Measurements from ENCODE around the gene RBM26. TPM values are rescaled to one million over a fixed set of nuclear protein-coding genes. Genes with fewer than 3 reads are reported as not detected.

RBM26 gene
- total RNA-seq, 3 donors from 2014 or later (not counting 1 experiment from before 2014, with no cell fraction given), result 59.3 to 70.3 (median 66.5) TPM

- H3K27me3 Mint-ChIP-seq (ENCODE audit: low read depth in 2 of 2), result no peaks in the 10 kb centered on the region
- no peaks in the 10 kb centered on the region for H3K4me1 Mint-ChIP-seq
- peaks cover 14% of the 10 kb centered on the region for H3K36me3 Mint-ChIP-seq
- H3K4me1 ChIP-seq (ENCODE audit: control insufficient read depth, insufficient read depth, low read length), result no peaks in the 10 kb centered on the region
- H3K4me3 ChIP-seq (ENCODE audit: low read length), result no peak overlapping the region
- no peak overlapping the region for H3K4me3 Mint-ChIP-seq
- intact Hi-C loops (cut with micrococcal nuclease), result no loop called here
- no peak for DNase-seq
- no peak overlapping the region for H3K27ac ChIP-seq (ENCODE audit: low read length)
- peaks cover 48% of the 10 kb centered on the region for H3K36me3 ChIP-seq (ENCODE audit: control insufficient read depth, insufficient read depth, low read length)
- no peak for TF ChIP-seq CTCF (IDR thresholded peaks at IDR 0.05)
- H3K9me3 ChIP-seq (ENCODE audit: control insufficient read depth, insufficient read depth, low read length), result no peaks in the 10 kb centered on the region
- no peaks in the 10 kb centered on the region for H3K27me3 ChIP-seq (ENCODE audit: control insufficient read depth, insufficient read depth, low read length)
- no peak overlapping the region for H3K27ac Mint-ChIP-seq
- ATAC-seq, result no peak
- no peaks in the 10 kb centered on the region for H3K9me3 Mint-ChIP-seq
- WGBS (ENCODE audit: insufficient coverage), result no CpG with 5 or more reads among the region's 4 CpGs
Observed at GRCh38 chr13:79318664-79319063, 87.4 kb downstream of the RBM26 start.

GRCh38 chr13:79317856-79318255 lies 88.2 kb downstream of the RBM26 start:
- DNase-seq (no peak), ATAC-seq (no peak)
- no peaks in the 10 kb centered on the region for H3K27me3 Mint-ChIP-seq (ENCODE audit: low read depth in 2 of 2)
- H3K27ac ChIP-seq (ENCODE audit: low read length), result no peak overlapping the region
- no peak overlapping the region for H3K4me3 ChIP-seq (ENCODE audit: low read length)
- no peak overlapping the region for H3K27ac Mint-ChIP-seq
- no peak overlapping the region for H3K4me3 Mint-ChIP-seq
- WGBS (ENCODE audit: insufficient coverage), result 100% methylated on average over 1 of the region's 2 CpGs
- peaks cover 44% of the 10 kb centered on the region for H3K36me3 ChIP-seq (ENCODE audit: control insufficient read depth, insufficient read depth, low read length)
- H3K4me1 ChIP-seq (ENCODE audit: control insufficient read depth, insufficient read depth, low read length), result no peaks in the 10 kb centered on the region
- H3K36me3 Mint-ChIP-seq, result peaks cover 14% of the 10 kb centered on the region
- TF ChIP-seq CTCF (IDR thresholded peaks at IDR 0.05), result no peak
- intact Hi-C loops (cut with micrococcal nuclease), result no loop called here
- H3K9me3 Mint-ChIP-seq, result no peaks in the 10 kb centered on the region
- no peaks in the 10 kb centered on the region for H3K4me1 Mint-ChIP-seq
- no peaks in the 10 kb centered on the region for H3K9me3 ChIP-seq (ENCODE audit: control insufficient read depth, insufficient read depth, low read length)
- no peaks in the 10 kb centered on the region for H3K27me3 ChIP-seq (ENCODE audit: control insufficient read depth, insufficient read depth, low read length)

- peaks cover 9% of the 10 kb centered on the region for H3K36me3 Mint-ChIP-seq
- peak overlapping the region in 1 of 2 donors; percentile 31 for H3K27ac Mint-ChIP-seq
- H3K4me1 Mint-ChIP-seq, result no peaks in the 10 kb centered on the region
- WGBS (ENCODE audit: insufficient coverage), result 92% methylated on average over 3 of the region's 3 CpGs
- ATAC-seq (no peak), DNase-seq (no peak)
- H3K4me3 Mint-ChIP-seq, result no peak overlapping the region
- Histone ChIP-seq H3K27ac (ENCODE audit: low read length) (no peak overlapping the region), H3K4me3 (ENCODE audit: low read length) (no peak overlapping the region), H3K4me1 (ENCODE audit: control insufficient read depth, insufficient read depth, low read length) (no peaks in the 10 kb centered on the region), H3K9me3 (ENCODE audit: control insufficient read depth, insufficient read depth, low read length) (no peaks in the 10 kb centered on the region), H3K36me3 (ENCODE audit: control insufficient read depth, insufficient read depth, low read length) (peaks cover 24% of the 10 kb centered on the region), H3K27me3 (ENCODE audit: control insufficient read depth, insufficient read depth, low read length) (no peaks in the 10 kb centered on the region)
- H3K9me3 Mint-ChIP-seq, result no peaks in the 10 kb centered on the region
- no peaks in the 10 kb centered on the region for H3K27me3 Mint-ChIP-seq (ENCODE audit: low read depth in 2 of 2)
- no peak for TF ChIP-seq CTCF (IDR thresholded peaks at IDR 0.05)
- intact Hi-C loops (cut with micrococcal nuclease), result no loop called here
Observed at GRCh38 chr13:79314652-79315051, 91.4 kb downstream of the RBM26 start.

- H3K4me3 Mint-ChIP-seq, result no peak overlapping the region
- H3K9me3 Mint-ChIP-seq, result no peaks in the 10 kb centered on the region
- TF ChIP-seq CTCF (IDR thresholded peaks at IDR 0.05), result no peak
- Histone ChIP-seq H3K9me3 (ENCODE audit: control insufficient read depth, insufficient read depth, low read length) (no peaks in the 10 kb centered on the region), H3K4me3 (ENCODE audit: low read length) (no peak overlapping the region), H3K4me1 (ENCODE audit: control insufficient read depth, insufficient read depth, low read length) (no peaks in the 10 kb centered on the region), H3K27ac (ENCODE audit: low read length) (no peak overlapping the region), H3K36me3 (ENCODE audit: control insufficient read depth, insufficient read depth, low read length) (peaks cover 9% of the 10 kb centered on the region), H3K27me3 (ENCODE audit: control insufficient read depth, insufficient read depth, low read length) (no peaks in the 10 kb centered on the region)
- peaks cover 7% of the 10 kb centered on the region for H3K36me3 Mint-ChIP-seq
- DNase-seq (no peak), ATAC-seq (no peak)
- no peaks in the 10 kb centered on the region for H3K4me1 Mint-ChIP-seq
- no peaks in the 10 kb centered on the region for H3K27me3 Mint-ChIP-seq (ENCODE audit: low read depth in 2 of 2)
- 20% methylated on average over 1 of the region's 2 CpGs for WGBS (ENCODE audit: insufficient coverage)
- H3K27ac Mint-ChIP-seq, result no peak overlapping the region
- intact Hi-C loops (cut with micrococcal nuclease), result no loop called here
Observed at GRCh38 chr13:79312340-79312855, 93.7 kb downstream of the RBM26 start.

Data from natural killer cell (primary cell).